B cell (primary cell): Measurements from ENCODE around the gene PIH1D1. TPM values are rescaled to one million over a fixed set of nuclear protein-coding genes. Genes with fewer than 3 reads are reported as not detected.

Experiments used
- ATAC-seq: fragments of 200-7000 bp; cut with Tn5 transposase; one replicate; pipeline ENCODE4 v1.10.0; 2021; ENCODE audit warnings: low read depth, mild to moderate bottlenecking, moderate number of reproducible peaks, moderate library complexity
- CTCF ChIA-PET: fragments of 350-600 bp; sonication (Branson Sonifier 250); formaldehyde crosslinking; loops from one replicate; lab custom pipeline; 2021; ENCODE audit warnings: antibody characterized with exemption, inconsistent platforms; lab: Charles Lee
- POLR2A ChIA-PET: fragments of 350-600 bp; sonication (Branson Sonifier 250); formaldehyde crosslinking; loops from one replicate; lab custom pipeline; 2021; ENCODE audit warnings: antibody characterized with exemption; lab: Charles Lee
- DNase-seq: peaks from one replicate; pipeline ENCODE4 v3.0.0; 2013
- H2AFZ ChIP-seq: 2 replicates; pipeline ENCODE4 v1.6.1; 2012; ENCODE audit warnings: mild to moderate bottlenecking, low read depth, low read length; ENCODE audit not compliant: insufficient read depth, poor library complexity, severe bottlenecking
- H3K27ac ChIP-seq, 2 donors: 1 replicate in 1 of 2; 2 replicates in 1 of 2; pipeline ENCODE4 v1.5.1; 2012 to 2013; ENCODE audit warnings: low read length in 2 of 2, mild to moderate bottlenecking in 2 of 2, moderate library complexity in 1 of 2
- H3K27me3 ChIP-seq, 4 experiments: fragments of 200-600 bp in 1 of 4; sonication (generic) in 1 of 4; replicated peaks in 1 of 4; 1 replicate in 2 of 4; 2 replicates in 2 of 4; pipeline versions ENCODE4 v1.6.1 to v1.7.0; 2013 to 2016; ENCODE audit warnings: low read length in 3 of 4, mild to moderate bottlenecking in 2 of 4, mixed read lengths in 1 of 4, moderate library complexity in 1 of 4; ENCODE audit not compliant: insufficient read depth in 4 of 4, control insufficient read depth in 3 of 4; ENCODE audit errors: control extremely low read depth in 1 of 4
- H3K36me3 ChIP-seq, 2 experiments: replicated peaks in 1 of 2; 1 replicate in 1 of 2; 2 replicates in 1 of 2; pipeline versions ENCODE4 v1.6.1 to v1.7.1; 2013; ENCODE audit warnings: low read length in 1 of 2; ENCODE audit not compliant: insufficient read depth in 2 of 2, control insufficient read depth in 1 of 2; ENCODE audit errors: control extremely low read depth in 1 of 2, extremely low read depth in 1 of 2
- H3K4me1 ChIP-seq, 2 donors: fragments of 200-600 bp in 1 of 2; sonication (generic) in 1 of 2; 1 replicate in 1 of 2; 2 replicates in 1 of 2; pipeline versions ENCODE4 v1.5.1 to v1.6.1; 2013 to 2017; ENCODE audit warnings: low read length in 2 of 2; ENCODE audit not compliant: control insufficient read depth in 2 of 2, insufficient read depth in 2 of 2
- H3K4me2 ChIP-seq: replicated peaks from 2 replicates; pipeline ENCODE3; 2012; ENCODE audit warnings: mild to moderate bottlenecking, low read depth, low read length; ENCODE audit not compliant: poor library complexity, severe bottlenecking
- H3K4me3 ChIP-seq, 5 experiments: fragments of 200-600 bp in 1 of 5; sonication (generic) in 1 of 5; 1 replicate in 3 of 5; 2 replicates in 2 of 5; pipeline versions ENCODE4 v1.5.1 to v1.7.0; 2011 to 2016; ENCODE audit warnings: low read length in 4 of 5, mild to moderate bottlenecking in 4 of 5, low read depth in 2 of 5, control low read depth in 1 of 5, moderate library complexity in 1 of 5; ENCODE audit not compliant: insufficient read depth in 1 of 5; ENCODE audit errors: control extremely low read depth in 1 of 5, extremely low read depth in 1 of 5
- H3K79me2 ChIP-seq: fragments of 200-600 bp; sonication (generic); one replicate; pipeline ENCODE4 v1.6.0; 2016; ENCODE audit warnings: low read length; ENCODE audit not compliant: control insufficient read depth, insufficient read depth
- H3K9ac ChIP-seq: fragments of 200-600 bp; sonication (generic); 2 replicates; pipeline ENCODE4 v1.6.1; 2017; ENCODE audit warnings: mild to moderate bottlenecking, low read length, moderate library complexity
- H3K9me3 ChIP-seq, 3 donors: one replicate each; pipeline versions ENCODE4 v1.6.1 to v1.7.1; 2013; ENCODE audit warnings: low read length in 2 of 3; ENCODE audit not compliant: control insufficient read depth in 2 of 3, insufficient read depth in 1 of 3; ENCODE audit errors: control extremely low read depth in 1 of 3
- H4K20me1 ChIP-seq: 2 replicates; pipeline ENCODE4 v1.6.0; 2012; ENCODE audit warnings: mild to moderate bottlenecking, low read length; ENCODE audit not compliant: insufficient read depth, control insufficient read depth, poor library complexity, severe bottlenecking
- H3K27ac Mint-ChIP-seq: one replicate; pipeline ENCODE4 v1.8.0; 2021; ENCODE audit warnings: mixed read lengths
- H3K27me3 Mint-ChIP-seq: one replicate; pipeline ENCODE4 v1.8.0; 2021; ENCODE audit warnings: mixed read lengths
- H3K4me1 Mint-ChIP-seq: one replicate; pipeline ENCODE4 v1.8.0; 2021; ENCODE audit warnings: mixed read lengths
- H3K4me3 Mint-ChIP-seq: one replicate; pipeline ENCODE4 v1.8.0; 2021; ENCODE audit warnings: mixed read lengths
- H3K9me3 Mint-ChIP-seq: one replicate; pipeline ENCODE4 v1.8.0; 2022; ENCODE audit warnings: mixed read lengths; ENCODE audit not compliant: insufficient read depth
- CTCF ChIP-seq: fragments of 200-600 bp; IDR thresholded peaks from one replicate; pipeline ENCODE4 v1.8.0; 2022; ENCODE audit warnings: antibody characterized with exemption, mild to moderate bottlenecking
- EZH2 ChIP-seq: IDR thresholded peaks from 2 replicates; pipeline ENCODE4 v1.6.1; 2012; ENCODE audit warnings: borderline replicate concordance, low read depth, mild to moderate bottlenecking, moderate library complexity, low read length; ENCODE audit not compliant: insufficient read depth, poor library complexity, severe bottlenecking
- WGBS: methylation state at CpG from one replicate; pipeline ENCODE4 v1.1.5; 2013; ENCODE audit warnings: missing lambda C conversion rate; ENCODE audit not compliant: insufficient coverage; 5-methylcytosine and 5-hydroxymethylcytosine counted together
- intact Hi-C: fragments of 100-400 bp; cut with micrococcal nuclease; formaldehyde crosslinking; loops from one replicate; pipeline ENCODE4 v1.10.0; 2022
- polyA plus RNA-seq: library from polyadenylated mRNA; depleted of rRNA; stranded (reverse); fragments of >200 nt; gene quantifications from 2 replicates; pipeline ENCODE4 v1.2.3, GENCODE V29; 2012
- total RNA-seq, 2 donors: library from RNA; stranded (reverse); fragments of 120-200 nt in 1 of 2; gene quantifications; 1 replicate in 1 of 2; 2 replicates in 1 of 2; pipeline versions ENCODE4 v1.2.3 to v1.2.4, GENCODE V29; 2013 to 2022

The PIH1D1 gene
- total and polyA plus RNA-seq, 2 donors (not counting 1 experiment from before 2014, with no cell fraction given), result 158 to 184 TPM

GRCh38 chr19:49431330-49431749 lies 20.3 kb downstream of the PIH1D1 start:
- no peaks in the 10 kb centered on the region for H3K36me3 ChIP-seq
- H3K9me3 Mint-ChIP-seq, result no peaks in the 10 kb centered on the region
- H3K4me2 ChIP-seq, result no peak overlapping the region
- intact Hi-C loops, result no loop called here
- H3K27me3 Mint-ChIP-seq, result peaks cover 73% of the 10 kb centered on the region
- no peak overlapping the region for H2AFZ ChIP-seq
- no peak overlapping the region for H3K4me3 Mint-ChIP-seq
- H3K4me1 ChIP-seq, result peaks cover 55 to 58% of the 10 kb centered on the region in 2 donors
- no peak overlapping the region for H3K4me3 ChIP-seq
- peaks cover 0 to 71% (median 4%) of the 10 kb centered on the region in 3 donors for H3K9me3 ChIP-seq
- H3K27me3 ChIP-seq, result peaks cover 0 to 100% (median 66%) of the 10 kb centered on the region in 4 experiments
- H3K4me1 Mint-ChIP-seq, result peaks cover 53% of the 10 kb centered on the region
- H3K27ac Mint-ChIP-seq, result no peak overlapping the region
- no peak overlapping the region for H3K27ac ChIP-seq
- ChIA-PET CTCF (interaction anchor here (0.5 to 1.3 kb wide), 7 partner anchors 10 to 210 kb away, joined by 3 to 5 read pairs (median 3); no protein-coding TSS in a partner anchor), POLR2A (interaction anchor here (0.6 kb wide), 1 partner anchor 47 kb away, joined by 6 read pairs; no protein-coding TSS in a partner anchor)
- no peaks in the 10 kb centered on the region for H4K20me1 ChIP-seq
- no peaks in the 10 kb centered on the region for H3K79me2 ChIP-seq
- no peak overlapping the region for H3K9ac ChIP-seq
- no peak for ATAC-seq
- DNase-seq, result peak; percentile 55
- 36% methylated on average over 26 of the region's 29 CpGs for WGBS
- TF ChIP-seq EZH2 (no peak), CTCF (no peak)

GRCh38 chr19:49430678-49431329 lies 20.8 kb downstream of the PIH1D1 start:
- no peak overlapping the region for H3K4me3 Mint-ChIP-seq
- no peak overlapping the region for H3K4me3 ChIP-seq
- peaks cover 57 to 59% of the 10 kb centered on the region in 2 donors for H3K4me1 ChIP-seq
- H3K9me3 Mint-ChIP-seq, result no peaks in the 10 kb centered on the region
- no peaks in the 10 kb centered on the region for H4K20me1 ChIP-seq
- peaks cover 53% of the 10 kb centered on the region for H3K4me1 Mint-ChIP-seq
- no peaks in the 10 kb centered on the region for H3K79me2 ChIP-seq
- ChIA-PET CTCF (interaction anchor here (0.6 to 1.8 kb wide), 8 partner anchors 10 to 209 kb away, joined by 3 to 9 read pairs (median 4); no protein-coding TSS in a partner anchor), POLR2A (no interaction called here)
- no peak overlapping the region for H3K9ac ChIP-seq
- WGBS, result 65% methylated on average over 28 of the region's 28 CpGs
- H3K27me3 Mint-ChIP-seq, result peaks cover 73% of the 10 kb centered on the region
- no peak overlapping the region for H3K27ac ChIP-seq
- DNase-seq (peak; percentile 54), ATAC-seq (no peak)
- H3K27me3 ChIP-seq, result peaks cover 0 to 100% (median 67%) of the 10 kb centered on the region in 4 experiments
- no peaks in the 10 kb centered on the region for H3K36me3 ChIP-seq
- H3K9me3 ChIP-seq, result peaks cover 0 to 71% (median 4%) of the 10 kb centered on the region in 3 donors
- peak overlapping the region; percentile 0 for H3K27ac Mint-ChIP-seq
- intact Hi-C loops, result no loop called here
- no peak overlapping the region for H2AFZ ChIP-seq
- no peak overlapping the region for H3K4me2 ChIP-seq
- peak; percentile 37 for TF ChIP-seq CTCF
- no peak for TF ChIP-seq EZH2
